C4-2B (cell line): Measurements from ENCODE around the gene OMP.
"Not testable (repeated sequence)": the region's sequence is repeated elsewhere in the genome, so short reads cannot be mapped to it uniquely, and the experiment has no call there.

Source experiments
- H3K27ac ChIP-seq: fragments of 450-650 bp; 2 replicates; pipeline ENCODE4 v1.5.1; 2017
- CTCF ChIP-seq: fragments of 450-650 bp; conservative IDR thresholded peaks from 2 replicates; pipeline ENCODE4 v1.5.1; 2017; ENCODE audit warnings: mild to moderate bottlenecking
- ZFX ChIP-seq: fragments of 450-650 bp; IDR thresholded peaks from 2 replicates; pipeline ENCODE4 v1.6.1; 2017

Gene OMP

GRCh38 chr11:77093987-77094840, 8.4 kb upstream of the OMP start:
- TF ChIP-seq ZFX (no peak), CTCF (no peak)
- no peak overlapping the region for H3K27ac ChIP-seq

- TF ChIP-seq ZFX (no peak), CTCF (no peak)
- H3K27ac ChIP-seq: no peak overlapping the region
Observed at GRCh38 chr11:77094841-77095365, 7.7 kb upstream of the OMP start.

- no peak for TF ChIP-seq ZFX
- no peak overlapping the region for H3K27ac ChIP-seq
Observed at GRCh38 chr11:77095551-77096490, 6.8 kb upstream of the OMP start.

- TF ChIP-seq ZFX (no peak), CTCF (no peak)
- no peak overlapping the region for H3K27ac ChIP-seq
Observed at GRCh38 chr11:77096591-77097019, 6.0 kb upstream of the OMP start.

GRCh38 chr11:77097180-77097579, 5.5 kb upstream of the OMP start:
- not testable (repeated sequence) for H3K27ac ChIP-seq

GRCh38 chr11:77100166-77101042, 2.2 kb upstream of the OMP start:
- no peak overlapping the region for H3K27ac ChIP-seq
- no peak for TF ChIP-seq CTCF
- no peak for TF ChIP-seq ZFX

- TF ChIP-seq ZFX (no peak), CTCF (no peak; the same call in 1 of the 2 replicates)
- H3K27ac ChIP-seq: no peak overlapping the region
Observed at GRCh38 chr11:77101043-77101537, 1.6 kb upstream of the OMP start.
